Stimulated activated CD8-positive, alpha-beta memory T cell treated with anti-CD3 and anti-CD28 coated beads, Interleukin-2, amount 100 ng/mL, for 1 hour (primary cell): ENCODE results near the gene LYZL1.
"Not testable (repeated sequence)": the region's sequence is repeated elsewhere in the genome, so short reads cannot be mapped to it uniquely, and the experiment has no call there.

ENCODE experiments used
- DNase-seq, 2 donors: peaks; one replicate each; pipeline ENCODE4 v3.0.0-alpha.2; 2020; ENCODE audit warnings: low read depth in 2 of 2

Gene LYZL1

DNA sequence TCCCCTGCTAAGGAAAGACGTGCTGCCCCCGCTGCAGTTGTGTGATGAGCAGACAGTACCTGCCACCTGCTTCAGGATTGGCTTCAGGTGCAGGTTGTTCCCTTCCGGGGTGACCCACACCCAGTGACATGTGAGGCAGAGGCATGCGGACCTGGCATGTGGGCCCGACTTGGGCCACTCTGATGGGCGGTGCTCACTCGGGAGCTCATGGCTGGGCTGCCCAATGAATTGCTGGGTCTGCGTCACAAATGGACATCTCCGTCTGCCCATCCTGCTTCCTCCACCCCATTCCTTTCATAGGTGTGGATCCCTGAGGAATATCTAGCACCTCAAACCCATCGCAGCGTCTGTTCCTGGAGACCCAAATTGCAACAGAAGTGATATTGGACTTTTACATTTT is 19.3 kb downstream of the LYZL1 start:
- DNase-seq = not testable (repeated sequence)

DNA sequence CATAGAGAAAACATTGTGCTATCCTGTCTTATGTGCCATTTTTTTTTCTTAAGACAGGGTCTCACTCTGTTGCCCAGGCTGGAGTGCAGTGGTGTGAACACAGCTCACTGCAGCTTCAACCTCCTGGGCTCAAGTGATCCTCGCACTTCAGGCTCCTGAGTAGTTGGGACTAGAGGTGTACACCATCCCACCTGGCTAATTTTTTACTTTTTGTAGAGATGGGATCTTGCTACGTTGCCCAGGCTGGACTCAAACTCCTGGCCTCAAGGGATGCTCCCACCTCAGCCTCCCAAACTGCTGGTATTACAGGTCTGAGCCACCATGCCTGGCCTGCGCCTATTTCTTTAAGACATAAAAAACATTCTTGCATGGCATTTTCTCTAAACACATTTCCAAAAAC is 20.6 kb downstream of the LYZL1 start:
- no peak for DNase-seq

DNA sequence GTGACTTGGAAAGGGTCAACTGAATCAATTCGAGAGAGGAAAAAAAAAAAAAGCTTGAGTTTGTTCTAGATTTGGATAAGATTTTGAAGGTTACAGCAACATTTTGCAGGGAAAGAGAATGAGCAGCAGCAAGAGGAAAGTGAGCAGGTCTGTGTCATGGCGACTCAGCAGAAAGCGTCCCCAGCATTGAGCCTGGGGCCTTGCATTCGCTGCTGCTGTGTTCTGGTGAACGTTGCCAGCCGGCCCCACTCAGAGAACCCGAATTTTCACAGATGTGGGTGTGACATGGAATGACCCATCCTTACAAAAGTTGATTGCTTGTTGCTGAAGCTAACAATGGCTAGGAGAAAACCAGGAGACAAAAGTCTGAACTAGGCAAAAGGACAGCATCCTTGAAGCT is 21.6 kb downstream of the LYZL1 start:
- DNase-seq = not testable (repeated sequence)

DNA sequence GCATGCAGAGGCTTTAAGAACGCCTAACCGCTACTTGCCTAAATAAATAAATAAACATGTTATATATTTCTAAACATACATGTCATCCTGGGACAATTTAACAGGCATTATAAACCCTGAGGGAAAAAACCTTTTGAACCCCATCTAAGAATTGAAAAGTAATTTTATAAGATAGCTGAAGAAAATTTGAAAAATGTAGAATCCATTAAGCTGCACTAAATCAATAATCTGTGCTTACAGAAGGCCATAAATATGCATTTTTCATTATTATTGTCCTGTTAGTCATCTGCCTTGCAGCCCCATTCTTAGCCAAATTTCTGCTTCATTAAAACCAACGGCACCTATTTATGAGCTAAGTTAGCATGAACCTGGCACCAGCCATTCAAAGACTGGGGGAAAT is 24.2 kb downstream of the LYZL1 start:
- no peak for DNase-seq

DNA sequence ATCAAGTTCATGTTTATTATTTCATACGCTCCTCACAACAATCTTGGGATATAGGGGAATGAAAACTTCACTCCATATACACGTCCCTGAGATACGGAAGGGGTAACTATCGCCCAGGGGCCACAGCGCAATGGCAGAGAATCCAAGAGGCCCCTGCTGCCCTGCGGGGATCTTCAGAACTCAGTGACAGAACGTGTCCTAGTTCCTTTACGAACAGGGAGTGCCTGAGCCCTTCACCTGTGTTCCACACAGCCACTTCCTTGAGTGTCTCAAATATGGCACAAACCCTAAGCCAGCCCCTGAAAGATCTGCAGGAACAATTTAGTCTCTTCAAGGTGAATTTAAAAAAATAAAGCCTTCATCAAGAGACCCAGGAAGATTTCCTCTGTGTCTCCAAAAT is 25.9 kb downstream of the LYZL1 start:
- no peak for DNase-seq

DNA sequence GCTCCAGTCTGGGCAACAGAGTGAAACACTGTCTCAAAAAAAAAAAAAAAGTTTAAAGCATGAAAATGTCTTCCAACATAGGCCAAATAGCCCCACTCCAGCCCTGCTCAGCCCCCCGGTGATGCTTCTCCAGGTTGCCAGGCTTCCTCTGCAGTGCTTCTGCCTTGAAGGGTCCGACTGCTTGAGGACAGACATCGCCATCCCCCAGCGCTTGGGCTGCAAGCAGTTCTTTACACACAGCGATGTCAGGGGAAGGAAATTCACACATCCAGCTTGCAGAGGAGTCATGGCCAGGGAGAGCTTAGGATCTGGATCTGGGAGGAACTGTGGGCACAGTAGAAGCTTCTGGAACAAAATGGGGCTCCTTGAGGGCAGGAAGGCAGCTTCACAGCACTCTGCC is 26.9 kb downstream of the LYZL1 start:
- DNase-seq = no peak

DNA sequence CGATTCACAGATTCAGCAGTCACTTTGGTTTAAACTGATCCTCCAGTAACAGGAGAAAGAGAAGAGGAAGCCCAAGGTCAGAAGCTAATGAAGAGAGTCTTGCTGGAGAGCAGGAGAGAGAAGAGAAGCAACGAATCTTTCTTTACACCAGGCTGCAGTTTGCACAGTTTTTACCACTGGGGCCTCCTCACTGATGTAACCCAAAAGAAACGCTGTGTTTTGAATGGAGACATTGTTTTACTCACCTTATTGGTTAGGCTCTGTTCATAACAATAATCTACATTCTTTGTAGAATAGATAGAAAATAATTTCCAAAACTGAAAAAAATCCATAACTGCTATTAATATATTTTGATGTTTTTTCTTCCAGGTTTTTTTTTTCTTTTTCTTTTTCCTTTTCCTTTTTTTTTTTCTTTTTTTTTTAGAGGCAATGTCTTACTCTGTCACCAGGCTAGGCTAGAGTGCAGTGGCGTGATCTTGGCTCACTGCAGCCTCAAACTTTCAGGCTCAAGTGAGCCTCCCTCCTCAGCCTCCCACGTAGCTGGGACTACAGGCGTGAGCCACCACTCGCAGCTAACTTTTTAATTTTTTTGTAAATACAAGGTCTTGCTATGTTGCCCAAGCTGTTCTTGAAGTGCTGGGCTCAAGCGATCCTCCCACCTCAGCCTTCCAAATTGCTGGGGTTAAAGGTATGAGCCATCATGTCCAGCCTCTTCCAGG is 27.6 kb downstream of the LYZL1 start:
- no peak for DNase-seq

DNA sequence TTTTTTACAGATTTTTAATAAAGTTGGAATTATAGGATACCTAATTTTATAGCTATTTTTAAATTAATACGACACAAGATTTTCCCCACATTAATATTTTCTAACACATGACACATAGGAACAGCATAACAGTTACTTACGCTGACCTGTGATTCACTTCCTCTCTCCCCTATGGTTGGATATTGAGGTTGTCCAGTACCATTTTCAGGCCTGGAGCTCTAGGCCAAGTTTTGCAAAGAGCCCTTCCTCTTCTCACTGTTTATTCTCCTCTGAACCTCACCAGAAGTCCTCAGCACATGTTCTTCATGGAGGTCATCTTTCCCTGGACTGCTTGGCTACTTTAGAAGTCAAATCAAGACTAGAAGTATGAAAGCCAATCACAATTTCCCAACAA is 28.2 kb downstream of the LYZL1 start:
- DNase-seq = no peak

DNA sequence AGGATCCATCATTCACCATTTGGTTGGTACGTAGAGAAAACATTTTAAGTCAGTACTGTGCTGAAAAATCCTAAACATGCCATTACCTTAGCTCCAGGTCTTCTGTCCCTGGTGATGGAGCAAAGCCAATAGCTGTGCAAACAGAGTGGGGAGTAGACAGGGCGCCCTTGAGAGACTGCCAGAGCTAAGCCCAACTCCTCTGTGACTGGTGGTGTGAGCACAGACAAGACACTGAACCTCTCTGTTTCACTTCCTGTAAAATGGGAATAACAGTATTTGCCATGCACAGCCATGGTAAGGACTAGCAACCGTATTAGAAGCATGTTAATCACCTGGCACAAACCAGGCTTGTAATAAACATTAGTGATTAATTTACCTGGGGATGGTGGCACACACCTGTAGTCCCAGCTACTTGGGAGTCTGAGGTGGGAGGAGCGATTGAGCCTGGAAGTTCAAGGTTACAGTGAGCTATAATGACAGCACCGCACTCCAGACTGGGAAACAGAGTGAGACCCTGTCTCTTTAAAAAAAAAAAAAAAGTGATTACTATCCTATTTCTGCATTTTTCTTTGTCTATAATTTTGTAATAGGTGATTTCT is 28.7 kb downstream of the LYZL1 start:
- DNase-seq = no peak

DNA sequence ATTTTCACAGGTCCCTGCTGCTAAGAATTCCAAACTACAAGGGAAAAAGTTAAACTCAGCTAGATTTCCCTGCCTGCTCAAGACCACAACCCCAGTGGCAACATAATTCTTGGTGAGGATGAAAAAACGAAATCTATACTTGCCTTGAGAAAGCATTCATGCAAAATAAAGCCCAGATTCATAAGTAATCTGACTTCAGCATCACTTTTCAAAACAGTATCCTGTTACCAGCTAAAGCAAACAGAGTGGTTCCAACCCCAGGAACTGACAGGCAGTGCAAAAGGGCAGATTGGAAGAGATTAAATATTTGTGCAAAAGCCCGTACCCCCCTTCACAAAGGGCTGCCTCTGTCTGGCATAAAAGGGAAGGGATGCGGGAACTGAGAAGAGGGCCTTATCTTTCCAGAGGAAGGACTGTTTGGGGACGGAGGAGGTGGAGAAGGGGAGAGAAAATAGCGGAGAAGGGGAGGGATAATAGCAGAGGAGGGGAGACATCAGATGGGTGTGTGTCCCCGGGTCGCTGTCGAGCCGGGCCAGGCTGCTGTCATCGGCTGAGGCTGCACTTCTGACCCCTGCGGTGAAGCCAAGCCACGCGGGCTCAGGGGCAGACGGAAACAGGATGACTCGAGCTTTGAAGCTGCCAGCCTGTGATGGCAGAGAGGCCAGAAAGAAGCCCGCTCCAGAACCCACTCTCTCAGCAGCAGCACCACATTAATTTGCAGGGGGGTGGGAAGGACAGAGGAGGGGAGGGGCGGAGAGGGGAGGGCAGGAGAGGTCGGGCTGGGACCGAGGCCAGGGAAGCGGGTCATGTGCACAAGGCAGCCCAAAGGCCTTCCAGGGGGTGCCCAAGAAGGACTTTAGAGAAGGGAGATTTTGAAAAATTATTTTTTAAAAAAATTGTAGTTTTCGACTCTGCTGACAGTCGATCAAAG is 29.5 kb downstream of the LYZL1 start:
- not testable (repeated sequence) for DNase-seq

DNA sequence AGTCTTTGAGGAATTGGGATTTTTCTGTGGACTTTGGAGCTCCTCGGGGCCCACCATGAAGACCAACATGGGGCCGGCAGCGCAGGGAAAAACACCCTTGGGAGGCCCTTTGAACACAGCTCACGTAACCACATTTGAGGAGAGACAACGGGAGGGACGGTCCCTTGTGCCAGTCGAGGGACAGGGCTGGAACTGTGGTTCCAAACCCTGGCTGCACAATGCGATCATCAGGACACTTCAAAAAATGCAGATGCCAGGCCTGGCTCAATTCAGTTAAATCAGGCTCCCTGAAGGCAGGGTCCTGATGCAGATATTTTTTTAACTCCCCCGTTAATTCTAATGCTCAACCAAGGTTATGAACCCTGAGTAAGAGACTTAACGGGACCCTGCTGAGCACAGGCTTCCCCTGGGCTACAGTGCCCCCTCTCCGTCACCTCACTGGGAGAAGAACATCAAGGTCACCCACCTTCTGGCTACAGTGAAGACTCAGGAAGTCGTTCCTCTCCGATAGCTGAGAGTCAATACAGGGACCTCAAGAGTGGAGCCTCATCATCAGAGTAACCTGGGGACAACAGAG is 30.4 kb downstream of the LYZL1 start:
- DNase-seq = no peak

DNA sequence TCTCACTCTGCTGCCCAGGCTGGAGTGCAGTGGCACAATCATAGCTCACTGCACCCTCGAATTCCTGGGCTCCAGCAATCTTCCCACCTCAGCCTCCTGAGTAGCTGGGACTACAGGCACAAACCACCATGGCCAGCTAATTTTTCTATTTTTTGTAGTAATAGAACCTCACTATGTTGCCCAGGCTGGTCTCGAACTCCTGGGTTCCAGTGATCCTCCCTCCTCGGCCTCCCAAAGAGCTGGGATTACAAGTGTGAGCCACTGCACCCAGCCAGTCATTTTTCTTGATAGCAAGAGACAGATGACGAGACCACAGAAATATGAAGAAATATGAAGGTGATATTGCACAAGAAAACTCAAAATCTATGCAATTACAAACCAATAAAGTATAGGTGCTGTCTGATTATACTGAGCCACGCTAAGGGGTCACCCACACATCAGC is 31.8 kb downstream of the LYZL1 start:
- DNase-seq = not testable (repeated sequence)

DNA sequence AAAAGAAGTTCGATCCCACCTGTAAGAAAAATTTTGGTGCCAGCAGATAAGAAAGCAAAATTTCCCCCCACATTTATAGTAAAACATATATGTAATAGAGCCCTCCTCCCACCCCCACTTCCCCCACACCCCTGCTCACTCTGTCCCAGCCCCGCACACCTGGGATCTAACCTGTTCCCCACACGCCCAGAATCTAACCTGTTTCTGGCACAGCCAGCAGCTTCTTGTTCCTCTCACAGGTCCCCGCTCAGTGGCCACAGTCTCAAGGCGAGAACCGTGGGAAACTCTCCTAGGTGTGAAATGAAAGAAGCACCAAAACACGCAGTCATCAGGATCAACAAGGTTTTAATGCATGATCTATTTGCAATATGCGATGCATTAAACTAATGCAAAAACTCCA is 32.8 kb downstream of the LYZL1 start:
- DNase-seq = no peak

DNA sequence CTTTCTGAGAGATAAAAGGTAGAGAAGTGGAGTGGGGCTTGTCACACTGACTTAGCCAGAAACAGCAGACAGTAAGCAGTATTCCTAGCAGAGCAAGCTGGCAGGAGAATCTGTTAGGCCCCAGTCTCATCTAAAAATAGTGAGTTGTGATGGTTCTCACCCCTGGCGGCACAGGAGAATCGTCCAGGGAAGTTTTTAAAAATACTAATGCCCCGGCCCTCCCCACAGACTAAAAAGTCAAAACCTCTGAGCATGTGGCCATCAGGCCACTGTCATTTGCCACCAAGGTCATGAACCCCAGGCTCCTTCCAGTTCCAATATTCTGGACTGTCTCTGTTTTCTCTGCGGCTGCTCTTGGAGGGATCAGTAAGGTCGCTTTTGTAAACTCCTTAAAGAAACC is 34.0 kb downstream of the LYZL1 start:
- no peak for DNase-seq

DNA sequence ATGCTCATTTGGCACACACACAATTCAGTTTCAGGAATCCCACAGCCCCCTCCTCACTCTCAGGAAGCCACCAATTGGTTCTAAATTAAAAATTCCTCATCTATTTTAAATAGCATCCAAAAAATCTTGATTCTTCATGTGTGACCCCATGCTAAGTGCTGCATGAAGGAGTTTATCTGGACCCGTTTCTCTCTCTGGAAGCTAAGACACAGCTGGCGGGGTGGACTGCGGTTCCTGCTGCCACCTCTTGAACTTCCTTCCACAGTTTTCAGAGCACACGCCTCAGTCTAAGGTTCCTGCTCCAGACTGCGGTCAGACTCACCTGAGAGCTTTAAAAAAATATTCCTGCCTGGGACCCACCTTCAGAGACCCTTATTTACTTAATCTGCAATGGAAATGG is 34.5 kb downstream of the LYZL1 start:
- no peak for DNase-seq

DNA sequence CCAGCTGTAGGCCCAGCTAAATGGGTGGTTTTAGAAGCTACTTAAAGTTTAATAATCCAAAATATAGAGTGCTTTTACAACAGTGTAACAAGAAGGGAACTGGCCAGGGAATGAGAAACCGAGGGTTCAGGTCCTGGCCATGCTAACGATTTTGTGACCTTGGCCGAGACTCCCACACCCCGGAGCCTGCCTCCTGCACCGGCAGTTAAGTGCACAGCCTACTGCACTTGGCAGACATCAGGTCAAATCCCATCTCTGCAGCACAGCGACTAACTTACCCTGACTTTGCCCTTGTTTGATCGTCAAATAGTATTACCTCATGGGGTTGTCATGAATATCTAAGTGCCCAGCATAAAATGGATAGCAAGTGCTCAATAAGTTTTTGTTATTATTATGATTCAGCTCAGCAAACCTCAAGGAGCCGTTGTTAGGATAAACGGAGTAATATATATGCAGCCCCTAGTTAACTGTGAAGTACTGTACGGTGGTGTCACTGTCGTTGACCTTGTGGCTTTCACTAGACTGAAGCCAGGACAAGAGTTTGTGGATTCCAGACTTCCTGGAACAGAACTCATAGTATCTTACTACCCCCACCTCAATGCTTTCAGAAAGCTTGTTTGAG is 35.5 kb downstream of the LYZL1 start:
- DNase-seq = no peak

DNA sequence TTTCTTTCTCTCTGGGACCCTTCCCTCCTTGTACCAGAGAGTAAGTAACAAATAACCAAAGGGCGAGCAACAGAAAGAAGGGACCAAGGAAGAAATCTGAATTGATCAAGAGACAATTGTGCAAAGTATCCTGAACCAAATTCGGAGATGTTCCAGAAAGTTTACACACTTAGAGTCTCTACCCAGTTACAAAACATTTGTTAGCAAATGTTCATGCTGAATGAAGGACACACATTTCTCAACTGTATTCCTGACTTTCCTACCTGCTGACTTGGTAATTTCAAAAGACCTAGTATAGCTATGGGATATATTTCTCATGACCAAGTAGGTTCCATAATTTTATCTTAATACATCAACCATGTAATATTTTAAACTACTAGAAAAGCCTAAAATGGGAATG is 37.4 kb downstream of the LYZL1 start:
- no peak for DNase-seq

DNA sequence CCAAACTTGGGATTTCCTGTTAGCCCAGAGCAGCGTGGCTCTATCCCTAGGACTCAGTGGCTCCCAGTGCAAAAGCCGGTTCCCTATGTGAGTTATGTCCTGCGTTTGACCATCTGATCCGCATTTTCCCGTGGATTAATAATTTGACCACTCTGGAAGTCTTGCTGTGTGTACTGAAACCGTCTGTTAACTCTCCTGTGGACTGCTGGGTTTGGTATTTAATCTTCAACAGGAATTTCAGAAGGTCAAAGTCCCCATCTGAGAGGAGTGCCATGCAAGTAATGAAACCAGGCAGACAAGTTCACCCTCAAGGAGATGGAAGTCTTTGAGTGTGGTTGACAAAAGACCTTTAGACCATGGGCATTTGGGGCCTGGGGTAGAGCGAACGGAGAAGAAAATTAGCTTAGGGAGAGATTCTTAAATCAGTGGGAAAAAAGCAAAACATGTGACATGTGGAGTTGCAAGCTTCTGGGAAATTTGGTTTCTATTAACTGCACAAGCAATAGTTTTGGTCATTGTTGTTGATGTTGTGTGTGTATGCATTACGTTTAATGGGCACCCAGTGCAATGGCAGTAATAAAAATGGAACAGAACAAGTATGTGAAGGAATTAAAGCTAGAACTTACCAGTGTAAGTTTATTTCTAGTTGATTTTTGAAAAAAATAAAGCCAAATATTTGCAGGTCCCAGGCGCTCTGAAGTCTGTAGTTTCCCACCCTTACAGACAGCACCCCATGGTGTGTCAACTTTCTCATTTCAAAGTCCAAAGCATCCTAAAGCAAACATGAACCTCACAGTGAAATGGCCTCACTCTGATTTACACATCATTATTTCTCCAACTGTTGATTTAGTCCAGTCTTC is 38.2 kb downstream of the LYZL1 start:
- no peak for DNase-seq

DNA sequence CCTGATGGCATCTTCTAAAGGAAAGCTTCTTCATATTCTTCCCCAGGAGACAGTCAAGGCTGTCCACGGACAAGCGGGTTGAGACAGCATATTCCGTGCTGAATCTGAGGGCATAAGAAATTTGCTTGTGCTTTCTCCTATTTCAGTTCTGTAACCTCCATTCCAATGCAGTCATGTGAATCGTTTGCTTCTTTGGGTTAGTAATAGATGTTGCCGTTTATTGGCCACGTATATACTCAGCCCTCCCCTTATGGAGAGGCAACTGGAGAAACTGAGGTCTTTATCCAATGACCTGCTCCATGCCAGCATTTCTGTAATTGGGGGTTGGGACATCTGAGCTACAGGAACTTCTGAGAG is 38.9 kb downstream of the LYZL1 start:
- DNase-seq = no peak

DNA sequence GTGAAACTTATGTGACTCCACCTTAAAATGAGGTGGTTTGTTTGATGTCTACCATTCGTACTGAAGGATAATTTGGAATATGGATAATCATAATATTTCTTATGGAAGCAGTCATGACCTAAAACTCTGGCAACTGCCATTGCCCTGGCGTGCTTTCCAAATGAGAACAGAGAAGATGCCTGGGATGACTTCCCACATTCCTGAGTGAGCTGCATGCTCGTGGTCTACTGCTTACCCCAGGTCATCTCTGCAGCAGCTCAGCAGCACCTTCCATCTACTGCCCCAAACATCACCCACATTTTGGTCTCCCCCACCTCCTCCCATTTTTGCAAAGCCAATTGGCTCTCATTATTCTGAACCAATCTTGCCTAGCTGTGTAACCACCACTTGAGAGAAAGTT is 40.1 kb downstream of the LYZL1 start:
- no peak for DNase-seq

DNA sequence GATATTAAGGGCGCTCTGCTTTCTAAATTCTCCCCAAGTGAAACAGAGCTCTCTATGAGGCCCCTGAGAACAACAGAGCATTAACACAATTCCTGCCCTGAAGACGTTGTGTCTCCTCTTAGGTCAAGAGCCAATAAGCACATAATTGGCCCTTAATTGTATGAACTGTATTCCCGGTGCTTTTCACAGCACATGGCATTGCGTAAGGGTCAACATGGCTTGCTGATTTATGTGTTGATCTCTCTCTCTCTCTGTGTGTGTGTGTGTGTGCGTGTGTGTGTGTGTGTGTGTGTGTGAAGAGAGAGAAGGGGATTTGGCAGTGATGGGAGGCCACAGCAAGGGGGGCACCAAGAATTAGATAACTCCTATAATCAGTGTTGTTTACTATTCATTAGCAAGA is 40.5 kb downstream of the LYZL1 start:
- DNase-seq = no peak
